ENCODE data around the gene NTM. TPM values are rescaled to one million over a fixed set of nuclear protein-coding genes. Genes with fewer than 3 reads are reported as not detected.

NTM gene
- total RNA-seq, result not detected in 2 replicates

- Mint-ChIP-seq H3K27ac (no peak within 1 kb of the TSS), H3K27me3 (peaks cover 6% of the 10 kb centered on the region), H3K4me3 (no peak within 1 kb of the TSS), H3K4me1 (no peaks in the 10 kb centered on the region), H3K36me3 (ENCODE audit: low read depth) (no peaks in the 10 kb centered on the region), H3K9me3 (no peaks in the 10 kb centered on the region)
- intact Hi-C loops (cut with micrococcal nuclease), result no loop called here
- POLR2A ChIA-PET, result no interaction called here
- DNase-seq (no peak), ATAC-seq (ENCODE audit: low read depth) (no peak)
- no peak for TF ChIP-seq CTCF (IDR thresholded peaks at IDR 0.05)
- CTCF ChIA-PET, result no interaction called here
These were observed at the start of gene NTM for GRCh38 chr11:131370090-131370751. Gene NTM (plus strand): TSS chr11:131370615.

- Mint-ChIP-seq H3K27ac (no peak overlapping the region), H3K27me3 (no peaks in the 10 kb centered on the region), H3K4me3 (no peak overlapping the region), H3K9me3 (no peaks in the 10 kb centered on the region), H3K36me3 (ENCODE audit: low read depth) (no peaks in the 10 kb centered on the region), H3K4me1 (no peaks in the 10 kb centered on the region)
- intact Hi-C loops (cut with micrococcal nuclease), result no loop called here
- TF ChIP-seq CTCF (IDR thresholded peaks at IDR 0.05), result no peak
- no peak for ATAC-seq (ENCODE audit: low read depth)
- ChIA-PET POLR2A (no interaction called here), CTCF (no interaction called here)
- no peak for DNase-seq
These were observed 45.4 kb upstream of the NTM start for GRCh38 chr11:131324921-131325570.

DNA sequence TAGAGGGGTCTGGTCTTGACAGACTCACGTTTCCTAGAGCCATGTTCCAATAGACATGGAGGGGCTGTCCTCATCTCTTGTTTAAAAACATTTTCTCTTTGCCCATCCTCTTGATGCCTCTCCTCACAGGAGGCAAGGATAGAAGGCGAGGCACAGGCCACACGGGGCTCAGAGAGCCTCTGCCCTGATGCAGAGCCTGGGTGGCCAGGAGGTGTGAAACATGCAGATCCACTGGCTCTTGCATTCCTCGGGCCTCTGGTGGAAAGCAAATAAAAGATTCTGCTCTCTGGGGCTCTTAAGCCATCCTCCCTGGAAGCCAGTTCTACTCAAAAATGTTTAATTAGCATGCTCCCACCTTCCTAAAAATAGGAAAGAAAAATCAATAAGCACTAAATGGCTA is 43.6 kb upstream of the NTM start:
- no peak for ATAC-seq (ENCODE audit: low read depth)
- intact Hi-C loops (cut with micrococcal nuclease), result no loop called here
- H3K4me1 Mint-ChIP-seq, result no peaks in the 10 kb centered on the region
- POLR2A ChIA-PET, result no interaction called here
- no peak overlapping the region for H3K27ac Mint-ChIP-seq
- TF ChIP-seq CTCF (IDR thresholded peaks at IDR 0.05), result no peak
- CTCF ChIA-PET, result no interaction called here
- H3K9me3 Mint-ChIP-seq, result no peaks in the 10 kb centered on the region
- H3K36me3 Mint-ChIP-seq (ENCODE audit: low read depth), result no peaks in the 10 kb centered on the region
- DNase-seq, result no peak
- peaks cover 2% of the 10 kb centered on the region for H3K27me3 Mint-ChIP-seq
- H3K4me3 Mint-ChIP-seq, result no peak overlapping the region

- H3K4me1 Mint-ChIP-seq, result no peaks in the 10 kb centered on the region
These were observed 43.0 kb upstream of the NTM start for GRCh38 chr11:131327421-131327820.

GRCh38 chr11:131328843-131329242 is 41.6 kb upstream of the NTM start:
- TF ChIP-seq CTCF (IDR thresholded peaks at IDR 0.05), result no peak
- no peaks in the 10 kb centered on the region for H3K9me3 Mint-ChIP-seq
- no peak overlapping the region for H3K4me3 Mint-ChIP-seq
- CTCF ChIA-PET, result no interaction called here
- DNase-seq (no peak), ATAC-seq (ENCODE audit: low read depth) (no peak)
- POLR2A ChIA-PET, result no interaction called here
- H3K4me1 Mint-ChIP-seq, result no peaks in the 10 kb centered on the region
- no peak overlapping the region for H3K27ac Mint-ChIP-seq
- no peaks in the 10 kb centered on the region for H3K36me3 Mint-ChIP-seq (ENCODE audit: low read depth)
- H3K27me3 Mint-ChIP-seq, result peaks cover 2% of the 10 kb centered on the region
- intact Hi-C loops (cut with micrococcal nuclease), result no loop called here

More at GRCh38 chr11:131327421-131327820, 43.0 kb upstream of the NTM start:
- POLR2A ChIA-PET, result no interaction called here
- Mint-ChIP-seq H3K27ac (no peak overlapping the region), H3K9me3 (no peaks in the 10 kb centered on the region), H3K36me3 (ENCODE audit: low read depth) (no peaks in the 10 kb centered on the region), H3K27me3 (peaks cover 2% of the 10 kb centered on the region), H3K4me3 (no peak overlapping the region)
- intact Hi-C loops (cut with micrococcal nuclease), result no loop called here
- DNase-seq (no peak), ATAC-seq (ENCODE audit: low read depth) (no peak)
- no peak for TF ChIP-seq CTCF (IDR thresholded peaks at IDR 0.05)
- CTCF ChIA-PET, result no interaction called here
